ENCODE measurements around the gene WDR55. TPM values are rescaled to one million over a fixed set of nuclear protein-coding genes. Genes with fewer than 3 reads are reported as not detected.
A peak's percentile ranks its signal among the peaks of the same experiment; 100 is the strongest.
"Not testable (repeated sequence)": the region's sequence is repeated elsewhere in the genome, so short reads cannot be mapped to it uniquely, and the experiment has no call there.

WDR55 gene
- polyA plus RNA-seq, 4 donors = 11.9 to 20.6 (median 14.4) TPM

DNA sequence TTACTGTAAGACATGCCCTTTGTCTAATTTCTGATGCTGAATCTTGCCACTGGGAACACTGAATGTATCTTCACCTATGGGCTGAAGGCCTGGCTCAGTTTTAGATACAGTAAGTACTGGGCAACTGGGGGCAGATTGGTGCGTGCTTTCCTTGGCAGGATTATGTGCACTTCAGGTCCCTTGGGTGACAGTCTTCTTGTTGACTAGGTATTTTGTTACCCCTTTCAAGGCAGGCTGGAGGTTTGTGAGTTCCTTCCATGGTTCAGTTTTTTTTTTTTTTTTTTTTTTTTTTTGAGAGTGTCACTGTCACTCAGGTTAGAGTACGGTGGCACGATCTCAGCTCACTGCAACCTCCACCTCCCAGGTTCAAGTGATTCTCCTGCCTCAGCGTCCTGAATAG, 43.1 kb downstream of the WDR55 start:
- no peak for DNase-seq (ENCODE audit: low read depth in 4 of 4, low spot score in 3 of 4)

DNA sequence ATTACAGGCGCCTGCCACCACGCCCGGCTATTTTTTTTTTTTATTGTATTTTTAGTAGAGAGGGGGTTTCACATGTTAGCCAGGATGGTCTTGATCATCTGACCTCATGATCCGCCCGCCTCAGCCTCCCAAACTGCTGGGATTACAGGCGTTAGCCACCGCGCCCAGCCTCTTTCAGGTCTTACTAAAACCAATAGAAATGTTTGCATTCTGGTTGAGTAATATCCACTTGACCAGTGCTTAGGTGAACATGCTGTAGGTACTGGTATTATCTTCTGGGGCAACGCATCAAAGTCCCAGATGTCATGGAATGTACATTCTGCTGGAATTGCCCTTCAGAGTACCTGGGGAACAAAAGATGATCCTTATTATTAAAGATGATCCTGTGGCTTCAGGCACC, 44.1 kb downstream of the WDR55 start:
- not testable (repeated sequence) for DNase-seq (ENCODE audit: low read depth in 4 of 4, low spot score in 3 of 4)

DNA sequence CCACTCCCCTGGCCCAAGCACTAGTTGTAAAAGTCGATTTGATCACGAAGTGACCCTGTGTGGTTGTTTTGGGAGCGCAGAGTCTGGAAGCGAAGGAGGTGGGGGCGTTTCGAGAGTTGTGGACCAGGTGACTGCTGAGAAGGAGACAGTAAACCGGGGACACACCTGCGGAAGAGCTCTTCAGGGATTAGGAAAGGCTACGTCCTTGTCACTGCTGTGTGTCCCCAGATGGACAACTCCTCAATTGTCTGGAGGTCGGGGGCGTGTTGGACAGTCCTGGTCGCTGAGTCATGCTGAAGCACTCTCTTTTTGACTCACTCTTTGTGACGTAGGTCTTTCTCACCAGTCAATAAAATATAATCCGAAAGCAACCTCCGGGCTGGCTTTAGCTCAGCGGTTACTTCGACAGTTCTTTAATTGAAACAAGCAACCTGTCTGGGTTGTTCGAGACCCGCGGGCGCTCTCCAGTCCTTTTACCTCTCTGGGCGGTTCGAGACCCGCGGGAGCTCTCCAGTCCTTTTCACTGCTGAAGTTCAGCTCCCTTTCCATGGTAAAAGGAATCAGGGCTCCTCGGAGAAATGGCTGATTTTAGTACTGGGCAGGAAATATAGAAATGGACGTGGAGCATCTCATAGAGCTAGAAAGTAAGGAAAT, 46.3 kb downstream of the WDR55 start:
- peak; percentile 58 to 75 (median 64) for DNase-seq (ENCODE audit: low read depth in 4 of 4, low spot score in 3 of 4)

DNA sequence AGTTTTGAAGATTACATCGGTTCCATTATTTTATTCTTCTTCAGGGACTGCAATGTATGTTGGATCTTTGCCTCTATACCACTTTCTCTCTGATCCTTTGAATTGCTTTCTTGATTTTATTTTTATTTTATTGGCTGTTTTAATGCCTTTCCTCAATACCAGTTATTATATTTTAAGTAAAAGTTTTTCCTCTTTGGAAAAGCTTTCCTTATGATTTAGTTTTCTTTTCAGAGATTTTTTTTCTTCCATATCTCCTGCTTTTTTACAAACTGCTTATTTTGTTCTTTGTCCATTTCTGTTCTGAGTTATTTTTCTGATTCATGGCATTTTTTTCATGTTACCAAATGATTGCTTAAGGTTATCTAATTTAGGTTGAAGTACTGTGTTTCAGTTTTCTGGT, 47.1 kb downstream of the WDR55 start:
- no peak for DNase-seq (ENCODE audit: low read depth in 4 of 4, low spot score in 3 of 4)

DNA sequence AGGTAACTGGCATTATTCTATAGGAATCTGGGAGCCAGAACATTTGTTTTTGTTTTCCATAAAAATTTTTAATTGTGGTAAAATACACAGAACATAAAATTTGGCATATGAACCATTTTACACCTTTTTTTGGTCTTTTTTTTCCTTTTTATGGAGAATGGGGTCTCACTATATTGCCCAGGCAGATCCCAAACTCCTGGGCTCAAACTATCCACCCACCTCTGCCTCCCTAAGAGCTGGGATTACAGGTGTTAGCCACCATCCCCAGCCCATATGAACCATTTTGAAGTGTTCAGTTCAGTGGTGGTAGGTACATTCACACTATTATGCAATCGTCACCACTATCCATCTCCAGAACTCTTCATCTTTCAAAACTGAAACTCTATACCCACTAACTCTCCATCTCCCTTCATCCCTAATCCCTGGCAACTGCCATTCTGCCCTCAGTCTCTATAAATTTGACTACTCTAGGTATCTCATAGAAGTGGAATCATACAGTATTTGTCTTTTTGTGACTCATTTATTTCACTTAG, 48.9 kb downstream of the WDR55 start:
- DNase-seq (ENCODE audit: low read depth in 4 of 4, low spot score in 3 of 4) = no peak

DNA sequence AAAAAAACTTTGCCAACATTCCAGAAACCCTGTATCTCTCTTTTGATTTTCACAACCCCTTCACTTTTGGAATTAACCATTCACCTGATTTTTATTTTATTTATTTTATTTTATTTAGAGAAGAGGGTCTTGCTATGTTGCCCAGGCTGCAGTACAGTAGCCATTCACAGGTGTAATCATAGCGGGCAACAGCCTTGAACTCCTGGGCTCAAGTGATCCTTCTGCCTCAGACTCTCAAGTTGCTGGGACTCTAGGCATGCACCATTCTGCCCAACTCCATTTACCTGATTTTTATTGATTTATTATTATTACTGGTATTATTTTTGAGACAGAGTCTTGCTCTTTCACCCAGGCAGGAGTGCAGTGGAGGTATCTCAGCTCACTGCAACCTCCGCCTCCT, 51.5 kb downstream of the WDR55 start:
- DNase-seq (ENCODE audit: low read depth in 4 of 4, low spot score in 3 of 4) = not testable (repeated sequence)

DNA sequence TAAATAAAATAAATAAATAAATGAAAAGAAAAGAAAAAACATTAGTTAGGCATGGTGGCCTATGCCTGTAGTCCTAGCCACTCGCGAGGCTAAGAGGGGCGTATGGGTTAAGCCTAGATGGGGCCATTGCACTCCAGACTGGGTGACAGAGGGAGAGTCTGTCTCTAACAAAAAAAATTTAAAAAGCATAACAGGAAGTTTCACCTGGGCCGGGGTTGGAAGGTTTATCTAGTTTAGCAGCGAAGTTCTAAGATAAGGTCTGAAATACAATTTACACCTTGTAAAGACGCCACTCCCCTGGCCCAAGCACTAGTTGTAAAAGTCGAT, 53.5 kb downstream of the WDR55 start:
- no peak for DNase-seq (ENCODE audit: low read depth in 4 of 4, low spot score in 3 of 4)

DNA sequence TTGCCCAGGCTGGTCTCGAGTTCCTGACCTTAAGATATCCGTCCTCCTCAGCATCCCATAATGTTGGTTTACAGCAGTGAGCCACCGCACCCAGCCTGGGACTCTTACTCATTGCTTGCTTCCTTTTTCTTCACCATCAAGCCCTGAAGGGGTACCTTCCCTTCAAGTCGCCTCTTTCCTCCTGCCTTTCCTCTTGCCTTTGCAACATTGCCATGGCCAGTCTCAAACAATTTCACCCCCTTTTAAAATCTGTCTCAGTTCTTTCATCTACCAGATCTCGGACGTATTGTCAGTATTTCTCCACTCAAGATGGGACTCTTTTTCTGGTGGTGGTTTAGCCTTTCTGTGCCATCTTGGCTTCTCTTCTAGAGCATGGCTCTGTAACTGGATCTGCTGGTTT, 56.0 kb downstream of the WDR55 start:
- DNase-seq (ENCODE audit: low read depth in 4 of 4, low spot score in 3 of 4) = not testable (repeated sequence)

DNA sequence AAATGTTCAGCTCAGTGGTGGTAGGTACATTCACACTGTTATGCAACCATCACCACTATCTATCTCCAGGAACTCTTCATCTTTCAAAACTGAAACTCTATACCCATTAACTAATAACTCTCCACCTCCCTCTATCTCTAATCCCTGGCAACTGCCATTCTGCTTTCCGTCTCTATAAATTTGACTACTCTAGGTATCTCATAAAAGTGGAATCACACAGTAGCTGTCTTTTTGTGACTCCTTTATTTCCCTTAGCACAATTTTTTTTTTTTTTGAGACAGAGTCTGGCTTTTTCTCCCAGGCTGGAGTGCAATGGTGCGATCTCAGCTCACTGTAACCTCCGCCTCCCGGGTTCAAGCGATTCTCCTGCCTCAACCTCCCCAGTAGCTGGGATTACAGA, 56.7 kb downstream of the WDR55 start:
- DNase-seq (ENCODE audit: low read depth in 4 of 4, low spot score in 3 of 4) = not testable (repeated sequence)

Other genes starting within 250 kb of the WDR55 start
- gene EIF4EBP3, start 117.2 kb upstream of the WDR55 start, polyA plus RNA-seq (ENCODE audit: insufficient read length in 4 of 4) = 10 to 100 TPM in 2 of 4 donors, 1 to 10 TPM in 2; 6.2 to 14.5 (median 10.2) TPM
- 10 to 100 TPM; 21.8 to 32.0 (median 27.9) TPM for gene SRA1, start 107.4 kb upstream of the WDR55 start, polyA plus RNA-seq (ENCODE audit: insufficient read length in 4 of 4)
- gene APBB3, start 100.3 kb upstream of the WDR55 start, polyA plus RNA-seq (ENCODE audit: insufficient read length in 4 of 4) = 10 to 100 TPM; 29.7 to 57.1 (median 37.1) TPM
- 10 to 100 TPM; 62.3 to 85.7 (median 78.9) TPM for gene SLC35A4, start 100.1 kb upstream of the WDR55 start, polyA plus RNA-seq (ENCODE audit: insufficient read length in 4 of 4)
- gene CD14, start 31.7 kb upstream of the WDR55 start, polyA plus RNA-seq (ENCODE audit: insufficient read length in 4 of 4) = 10 to 100 TPM in 2 of 4 donors, 1 to 10 TPM in 2; 9.1 to 52.7 (median 9.9) TPM
- gene TMCO6, start 25.5 kb upstream of the WDR55 start, polyA plus RNA-seq (ENCODE audit: insufficient read length in 4 of 4) = 10 to 100 TPM; 10.2 to 23.4 (median 15.0) TPM
- 10 to 100 TPM; 49.2 to 94.6 (median 74.6) TPM for gene NDUFA2, start 17.3 kb upstream of the WDR55 start, polyA plus RNA-seq (ENCODE audit: insufficient read length in 4 of 4)
- 100 to 1,000 TPM; 116 to 186 (median 162) TPM for gene IK, start 17.1 kb upstream of the WDR55 start, polyA plus RNA-seq (ENCODE audit: insufficient read length in 4 of 4)
- under 1 TPM in 3 of 4 donors, not detected in 1; 0.10 to 0.37 (median 0.24) TPM for gene DND1, start 8.7 kb downstream of the WDR55 start, polyA plus RNA-seq (ENCODE audit: insufficient read length in 4 of 4)
- 10 to 100 TPM; 55.2 to 81.9 (median 67.2) TPM for gene HARS1, start 26.5 kb downstream of the WDR55 start, polyA plus RNA-seq (ENCODE audit: insufficient read length in 4 of 4)
- 10 to 100 TPM; 32.2 to 55.7 (median 45.6) TPM for gene HARS2, start 26.6 kb downstream of the WDR55 start, polyA plus RNA-seq (ENCODE audit: insufficient read length in 4 of 4)
- gene ZMAT2, start 35.5 kb downstream of the WDR55 start, polyA plus RNA-seq (ENCODE audit: insufficient read length in 4 of 4) = 100 to 1,000 TPM in 2 of 4 donors, 10 to 100 TPM in 2; 89.2 to 147 (median 112) TPM
- gene PCDHA1, start 121.2 kb downstream of the WDR55 start, polyA plus RNA-seq (ENCODE audit: insufficient read length in 4 of 4) = under 1 TPM in 2 of 4 donors, not detected in 2; 0.03 to 0.06 TPM
- under 1 TPM; 0.19 to 0.61 (median 0.32) TPM for gene PCDHA2, start 129.9 kb downstream of the WDR55 start, polyA plus RNA-seq (ENCODE audit: insufficient read length in 4 of 4)
- under 1 TPM; 0.27 to 0.74 (median 0.35) TPM for gene PCDHA3, start 136.2 kb downstream of the WDR55 start, polyA plus RNA-seq (ENCODE audit: insufficient read length in 4 of 4)
- gene PCDHA4, start 142.2 kb downstream of the WDR55 start, polyA plus RNA-seq (ENCODE audit: insufficient read length in 4 of 4) = 1 to 10 TPM in 2 of 4 donors, under 1 TPM in 2; 0.37 to 1.5 (median 0.86) TPM
- gene PCDHA5, start 156.7 kb downstream of the WDR55 start, polyA plus RNA-seq (ENCODE audit: insufficient read length in 4 of 4) = under 1 TPM in 2 of 4 donors, not detected in 2; 0.11 to 0.22 TPM
- under 1 TPM; 0.26 to 0.79 (median 0.46) TPM for gene PCDHA6, start 163.1 kb downstream of the WDR55 start, polyA plus RNA-seq (ENCODE audit: insufficient read length in 4 of 4)
- gene PCDHA7, start 169.4 kb downstream of the WDR55 start, polyA plus RNA-seq (ENCODE audit: insufficient read length in 4 of 4) = under 1 TPM; 0.14 to 0.52 (median 0.33) TPM
- under 1 TPM in 3 of 4 donors, not detected in 1; 0.08 to 0.22 (median 0.11) TPM for gene PCDHA8, start 176.3 kb downstream of the WDR55 start, polyA plus RNA-seq (ENCODE audit: insufficient read length in 4 of 4)
- under 1 TPM in 3 of 4 donors, not detected in 1; 0.03 to 0.12 (median 0.06) TPM for gene PCDHA9, start 183.5 kb downstream of the WDR55 start, polyA plus RNA-seq (ENCODE audit: insufficient read length in 4 of 4)
- 1 to 10 TPM in 1 of 4 donors, under 1 TPM in 3; 0.10 to 1.4 (median 0.65) TPM for gene PCDHA10, start 191.0 kb downstream of the WDR55 start, polyA plus RNA-seq (ENCODE audit: insufficient read length in 4 of 4)
- gene PCDHA11, start 204.1 kb downstream of the WDR55 start, polyA plus RNA-seq (ENCODE audit: insufficient read length in 4 of 4) = under 1 TPM; 0.17 to 0.38 (median 0.24) TPM
- gene PCDHA12, start 210.4 kb downstream of the WDR55 start, polyA plus RNA-seq (ENCODE audit: insufficient read length in 4 of 4) = under 1 TPM; 0.04 to 0.82 (median 0.14) TPM
- gene PCDHA13, start 217.2 kb downstream of the WDR55 start, polyA plus RNA-seq (ENCODE audit: insufficient read length in 4 of 4) = under 1 TPM in 3 of 4 donors, not detected in 1; 0.07 to 0.33 (median 0.09) TPM

Data from left renal pelvis (tissue), 4 donors.